Endometrial microvascular endothelial cells (primary cell): ENCODE results near the gene CCDC88C. TPM values are rescaled to one million over a fixed set of nuclear protein-coding genes. Genes with fewer than 3 reads are reported as not detected.
"Not testable (repeated sequence)": the region's sequence is repeated elsewhere in the genome, so short reads cannot be mapped to it uniquely, and the experiment has no call there.

Experiments used
- in situ Hi-C: cut with HindIII; loops from 2 replicates; pipeline ENCODE4 v1.10.0; 2017; ENCODE audit warnings: low sequenced_read_pairs, low pct_unique_long_range_greater_than_20kb; ENCODE audit errors: inconsistent ontology term
- total RNA-seq: library from RNA; depleted of rRNA; stranded (reverse); fragments of >200 nt; gene quantifications from one replicate; pipeline ENCODE4 v1.2.3, GENCODE V29; 2015; ENCODE audit errors: inconsistent ontology term

The CCDC88C gene
- total RNA-seq, 1 donor from 2014 or later = 7.2 TPM

DNA sequence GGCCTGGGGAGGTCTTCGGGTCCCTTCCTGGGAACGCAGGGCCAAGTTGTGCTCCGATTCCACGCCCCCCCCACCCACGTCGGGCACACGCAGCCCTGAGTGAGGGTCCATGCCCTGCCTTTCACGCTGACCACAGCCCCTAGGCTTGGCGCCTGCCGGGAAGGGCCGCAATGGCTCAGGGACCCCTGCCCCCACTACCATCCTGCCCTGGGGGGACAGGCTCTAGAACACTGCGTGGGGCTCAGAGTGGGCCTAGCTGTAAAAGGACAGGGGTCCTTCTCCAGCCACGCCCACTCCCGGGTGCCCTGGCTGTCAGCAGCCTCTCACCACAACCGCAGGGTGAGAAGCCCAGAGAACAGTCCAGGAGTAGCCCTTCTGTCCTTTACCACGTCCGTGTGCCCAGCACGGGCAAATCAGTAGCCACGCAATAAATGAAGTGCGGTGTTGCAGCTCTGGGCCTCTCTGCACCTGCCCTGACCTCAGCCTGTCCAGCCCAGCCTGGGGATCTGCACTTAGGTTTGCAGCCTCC, 163.8 kb downstream of the CCDC88C start:
- in situ Hi-C loops = no loop called here

DNA sequence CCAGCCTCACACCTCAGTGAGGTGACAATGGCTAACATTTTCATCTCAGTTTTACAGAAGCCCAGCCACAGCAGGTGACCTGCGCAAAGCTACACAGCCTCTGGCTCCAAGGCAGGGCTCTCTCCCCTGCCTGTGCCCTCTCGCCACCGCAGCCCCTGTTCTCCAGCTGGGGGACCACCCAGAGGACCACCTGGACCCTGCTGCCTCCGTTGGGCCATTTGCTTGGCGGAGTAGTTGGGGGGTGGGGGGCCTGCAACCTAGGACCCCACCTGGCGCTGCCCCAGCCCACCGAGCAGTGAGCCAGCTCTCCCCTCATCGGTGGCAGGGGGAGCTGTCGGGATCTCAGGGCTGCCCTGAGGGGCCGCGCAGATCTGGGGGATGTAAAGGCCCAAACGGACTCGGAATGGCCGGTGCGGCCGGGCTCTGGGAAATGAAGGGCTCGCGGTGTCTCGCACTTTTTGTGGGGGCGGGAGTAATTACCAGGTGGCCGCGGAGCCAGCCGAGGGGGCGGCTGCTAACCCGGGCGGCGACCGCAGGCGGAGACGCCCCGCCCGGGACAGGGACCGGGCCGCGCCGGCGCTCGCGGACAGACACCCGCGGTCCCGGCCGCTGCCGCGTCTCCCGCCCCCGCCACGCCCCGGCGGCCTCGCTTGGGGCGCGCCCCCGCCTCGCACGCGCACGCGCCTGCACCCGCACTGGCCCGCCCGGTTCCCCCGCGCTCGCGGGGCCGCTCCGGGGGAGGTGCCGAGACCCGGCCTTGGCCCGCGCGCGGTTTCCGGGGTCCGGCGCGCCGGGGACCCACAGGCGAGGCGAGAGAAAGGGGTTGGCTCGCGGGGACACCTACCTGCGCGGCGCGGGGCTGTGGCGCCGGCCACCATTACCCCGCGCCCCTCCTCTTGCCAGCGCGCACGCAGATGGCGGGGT, 164.5 kb downstream of the CCDC88C start:
- in situ Hi-C loops = no loop called here

DNA sequence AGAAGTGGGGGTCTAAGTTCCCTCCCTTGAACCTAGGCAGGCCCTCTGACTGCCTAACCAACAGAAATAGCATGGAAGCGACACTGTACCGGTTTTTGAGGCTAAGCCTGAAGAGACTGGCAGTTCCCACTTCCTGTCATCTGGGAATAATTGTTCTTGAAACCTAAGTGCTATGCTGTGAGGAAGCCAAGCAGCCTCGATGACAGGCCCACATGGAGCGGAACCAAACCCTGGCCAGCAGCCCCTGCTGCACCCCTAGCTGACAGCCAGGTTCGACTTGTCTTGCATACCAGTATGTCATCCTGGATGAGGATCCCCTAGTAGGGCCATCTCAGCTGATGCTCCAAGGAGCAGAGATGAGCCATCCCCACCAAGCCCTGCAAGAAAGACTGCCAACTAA, 166.7 kb downstream of the CCDC88C start:
- in situ Hi-C loops = no loop called here

- in situ Hi-C loops = no loop called here
Measured at GRCh38 chr14:91249841-91250616, 167.6 kb downstream of the CCDC88C start.

DNA sequence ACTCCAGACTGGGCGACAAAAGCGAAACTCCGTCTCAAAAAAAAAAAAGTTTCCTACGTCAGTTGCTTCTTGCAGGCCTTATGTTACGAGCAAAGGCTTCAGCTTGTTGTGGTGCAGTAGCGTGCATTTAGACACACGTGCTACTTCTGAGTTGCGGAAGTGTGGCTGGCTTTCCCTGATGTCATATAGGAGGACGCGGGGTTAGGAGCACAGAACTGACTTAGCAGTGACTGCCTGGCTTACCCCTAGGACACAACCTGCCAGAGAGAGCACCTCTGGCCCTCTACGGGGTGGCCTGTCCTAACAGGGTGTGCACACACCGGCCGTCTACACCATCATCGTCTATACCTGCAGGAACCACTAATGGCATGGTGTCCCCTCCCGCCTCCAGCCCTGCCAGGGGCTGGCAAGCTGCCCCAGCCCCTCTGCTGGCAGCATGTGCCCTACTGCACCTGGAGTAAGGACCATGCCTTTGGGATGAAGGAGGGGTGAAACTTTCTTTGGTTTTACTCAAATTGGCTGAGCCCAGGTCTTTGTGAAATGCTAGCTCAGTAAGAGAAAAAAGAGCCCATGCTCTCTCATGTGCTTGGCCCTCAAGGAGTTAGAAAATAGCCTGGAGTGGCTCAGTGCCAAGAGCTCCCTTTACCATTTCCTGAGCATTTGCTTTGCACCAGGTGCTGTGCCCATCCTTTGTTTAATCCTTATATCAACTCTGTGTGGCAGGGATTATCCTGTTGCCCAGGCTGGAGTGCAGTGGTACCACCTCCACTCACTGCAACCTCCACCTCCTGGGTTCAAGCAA, 171.4 kb downstream of the CCDC88C start:
- in situ Hi-C loops = no loop called here

- in situ Hi-C loops = not testable (repeated sequence)
Measured at GRCh38 chr14:91245616-91246015, 172.0 kb downstream of the CCDC88C start.

DNA sequence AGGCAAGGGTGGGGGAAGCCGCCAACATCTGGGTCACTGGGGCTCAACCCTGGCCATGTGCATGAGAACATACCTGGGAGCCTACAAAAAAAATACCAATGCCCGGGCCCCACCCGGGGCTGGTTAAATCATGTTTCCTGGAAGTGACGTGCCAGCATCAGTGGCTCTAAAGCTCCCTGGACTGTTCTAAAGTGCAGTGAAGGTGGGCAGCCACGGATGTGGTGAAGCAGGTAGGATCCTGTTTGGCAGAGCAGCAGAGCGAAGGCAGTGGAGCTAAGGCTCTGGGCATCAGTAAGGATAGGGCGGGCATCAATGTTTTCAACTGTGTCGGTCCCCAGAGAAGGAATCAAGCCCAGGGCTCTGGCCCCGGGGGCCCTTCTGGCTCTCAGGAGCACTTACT, 172.6 kb downstream of the CCDC88C start:
- in situ Hi-C loops = no loop called here

- in situ Hi-C loops = no loop called here
Measured at GRCh38 chr14:91244501-91244901, 173.1 kb downstream of the CCDC88C start, which contains the start of gene GPR68. Gene GPR68 (minus strand): TSS chr14:91244704. CDS start chr14:91235050, 9,654 bp downstream.

DNA sequence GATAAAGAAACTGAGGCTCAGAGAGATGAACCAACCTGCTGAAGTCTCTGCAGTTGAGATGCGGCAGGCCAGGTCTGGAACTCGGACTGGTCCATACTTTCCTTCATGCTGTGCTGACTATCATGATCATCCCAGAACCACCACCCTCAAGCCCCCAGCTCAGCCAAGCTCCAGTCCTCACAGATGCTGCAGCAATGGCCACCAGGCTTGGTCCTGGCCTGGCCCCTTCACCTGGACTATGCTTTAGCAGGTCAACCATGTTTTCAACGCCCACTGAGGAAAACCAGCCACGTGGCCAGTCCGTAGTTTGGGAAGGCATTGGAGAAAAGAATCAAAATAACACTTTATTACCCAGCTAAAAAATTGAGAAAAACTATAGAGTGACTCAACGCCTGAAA, 174.5 kb downstream of the CCDC88C start:
- in situ Hi-C loops = no loop called here

GRCh38 chr14:91242635-91243034, 175.0 kb downstream of the CCDC88C start:
- in situ Hi-C loops = no loop called here

- in situ Hi-C loops = no loop called here
Measured at GRCh38 chr14:91241863-91242262, 175.8 kb downstream of the CCDC88C start.

GRCh38 chr14:91238661-91239060, 179.0 kb downstream of the CCDC88C start:
- in situ Hi-C loops = no loop called here

GRCh38 chr14:91238085-91238484, 179.5 kb downstream of the CCDC88C start:
- in situ Hi-C loops = no loop called here

DNA sequence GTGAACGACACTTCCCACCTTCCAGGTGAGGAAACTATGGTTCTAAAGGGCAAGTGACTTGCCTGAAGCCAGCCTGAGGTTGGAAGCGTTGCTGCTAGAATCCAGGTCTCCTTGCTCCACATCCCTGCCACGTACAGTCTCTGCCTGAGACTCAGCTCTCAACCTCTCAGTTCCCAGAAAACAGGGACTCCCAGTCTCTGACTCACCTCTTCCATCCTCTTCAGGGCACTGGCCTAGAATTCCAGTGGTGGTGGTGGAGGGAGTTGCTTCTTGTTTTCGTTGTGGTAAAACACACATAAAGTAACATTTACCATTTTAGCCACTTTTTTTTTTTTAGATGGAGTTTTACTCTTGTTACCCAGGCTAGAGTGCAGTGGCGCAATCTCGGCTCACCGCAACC, 180.4 kb downstream of the CCDC88C start:
- in situ Hi-C loops = no loop called here

DNA sequence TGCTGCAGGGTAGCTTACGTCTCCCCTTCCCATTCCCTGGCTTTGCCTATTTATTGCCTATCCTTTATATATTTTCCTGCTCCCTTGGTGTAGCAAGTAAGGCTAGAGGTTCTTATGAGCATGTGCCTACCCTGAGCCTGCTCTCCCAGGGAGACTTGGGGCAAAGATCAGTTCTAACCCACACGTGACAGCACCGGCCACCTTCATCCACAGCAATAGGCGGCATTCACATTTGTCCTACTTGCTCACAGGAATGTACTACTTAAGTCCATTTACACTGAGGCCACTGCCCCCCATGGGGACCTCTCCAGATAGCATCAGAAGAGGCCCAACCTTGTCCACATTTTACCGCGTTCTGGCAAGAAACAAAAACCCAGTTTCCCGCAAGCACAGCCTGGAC, 181.8 kb downstream of the CCDC88C start:
- in situ Hi-C loops = no loop called here

DNA sequence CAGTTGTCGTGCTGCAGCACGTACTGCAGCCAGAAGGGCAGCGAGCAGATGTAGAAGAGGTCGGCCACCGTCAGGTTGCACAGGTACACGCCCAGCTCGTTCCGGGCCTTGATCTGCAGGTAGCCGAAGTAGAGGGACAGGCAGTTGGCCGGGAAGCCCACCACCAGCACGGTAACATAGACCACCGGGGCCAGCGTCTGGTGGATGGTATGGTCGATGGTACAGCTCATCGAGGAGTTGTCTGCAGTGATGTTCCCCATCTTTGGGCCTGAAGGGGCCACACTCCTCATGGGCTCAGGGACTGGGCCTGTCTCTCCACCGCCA, 182.9 kb downstream of the CCDC88C start:
- in situ Hi-C loops = no loop called here

GRCh38 chr14:91233936-91234790, 183.5 kb downstream of the CCDC88C start:
- in situ Hi-C loops = no loop called here

DNA sequence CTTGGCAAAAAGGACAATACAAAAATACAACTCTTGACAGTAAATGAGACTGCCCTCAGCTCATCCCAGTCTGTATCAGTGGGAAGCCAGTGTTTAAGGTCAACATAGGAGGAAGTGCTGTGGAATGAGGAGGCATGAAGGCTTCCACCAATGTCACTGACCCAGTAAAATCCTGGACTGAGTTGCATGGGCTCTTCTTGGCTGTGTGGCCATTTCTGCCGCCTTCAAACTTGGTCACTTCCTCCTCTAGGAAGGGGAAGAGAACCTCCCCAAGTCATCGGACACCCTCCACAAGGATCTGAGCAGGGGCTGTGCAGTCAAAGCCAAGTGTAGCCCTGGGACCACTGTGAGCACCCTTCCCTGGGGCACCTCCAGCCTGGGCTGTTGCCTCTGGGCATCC, 185.0 kb downstream of the CCDC88C start:
- in situ Hi-C loops = no loop called here
